ENCODE results near the gene SORCS2. TPM values are rescaled to one million over a fixed set of nuclear protein-coding genes. Genes with fewer than 3 reads are reported as not detected.

SORCS2 gene
- total and polyA plus RNA-seq, 2 of the 13 experiments (the other 11 are each of a cell fraction or from before 2014, with no cell fraction given) = 0.82 to 1.0 TPM

DNA sequence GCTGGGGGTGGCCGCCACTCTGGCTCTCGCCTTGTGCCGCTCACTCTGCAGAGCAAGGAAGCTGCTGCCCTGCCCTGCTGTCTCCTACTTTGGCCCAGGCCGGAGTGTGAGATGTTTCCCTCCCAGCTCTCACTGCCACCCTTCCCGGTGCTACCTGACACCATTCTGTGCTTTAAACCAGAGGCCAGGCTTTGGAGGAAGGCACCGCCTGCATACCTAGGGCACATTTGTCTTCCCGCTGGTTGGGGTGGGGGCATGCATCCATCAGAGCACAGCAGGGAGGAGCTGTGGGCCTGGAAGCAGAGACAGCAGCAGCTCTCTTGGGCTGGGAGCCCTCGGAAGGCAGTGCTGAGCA, 339.3 kb downstream of the SORCS2 start:
- Histone ChIP-seq H4K20me1 (ENCODE audit: insufficient read depth, low read length) (no peaks in the 10 kb centered on the region), H3K27me3 (ENCODE audit: control insufficient read depth in 1 of 2, insufficient read depth in 2 of 2, low read length in 2 of 2) (peaks cover 0 to 2% of the 10 kb centered on the region in 2 experiments; a peak in 2 of 5 replicates), H3K4me3 (replicated peaks in 1 of 3; ENCODE audit: insufficient read depth in 1 of 3, low read depth in 2 of 3, low read length in 3 of 3) (peak overlapping the region; percentile 3 to 75 (median 52); a peak in 5 of 6 replicates), H3K9me3 (ENCODE audit: low read length) (no peaks in the 10 kb centered on the region), H3K79me2 (ENCODE audit: insufficient read depth, low read length) (peaks cover 2% of the 10 kb centered on the region), H3K4me2 (ENCODE audit: low read depth, low read length) (peak overlapping the region; percentile 84), H3K9ac (ENCODE audit: insufficient read depth, low read depth, low read length) (peak overlapping the region; percentile 65), H3K36me3 (replicated peaks in 1 of 2; ENCODE audit: control insufficient read depth in 1 of 2, insufficient read depth in 2 of 2, low read length in 2 of 2) (no peaks in the 10 kb centered on the region), H2AFZ (ENCODE audit: low read length) (no peak overlapping the region), H3K27ac (ENCODE audit: extremely low read length, insufficient read depth, low read length) (peak overlapping the region; percentile 39), H3K4me1 (ENCODE audit: insufficient read depth, low read length) (peaks cover 45% of the 10 kb centered on the region)
- intact Hi-C loops (cut with micrococcal nuclease; ENCODE audit: unreplicated experiment) = loop anchor here (10.0 kb wide), 1 partner anchor 103 kb away; no protein-coding TSS in a partner anchor
- peak; percentile 56 for ATAC-seq
- in situ Hi-C loops (cut with HindIII; ENCODE audit: extremely low pct_ligation_motif_present, low pct_unique_long_range_greater_than_20kb) = no loop called here
- ChIA-PET CTCF (ENCODE audit: low intra/inter-chr PET ratio, low total read pairs) (no interaction called here), POLR2A (interaction anchor here (0.6 to 2.8 kb wide), 9 partner anchors 8 to 428 kb away, joined by 3 to 21 read pairs (median 3); no protein-coding TSS in a partner anchor)
- no TSS peak for BruUV-seq (replicated peaks)
- DNase-seq (ENCODE audit: low spot score) = no peak
- no peak for FAIRE-seq
- WGBS (ENCODE audit: low lambda C conversion rate) = 0% methylated on average over 2 of the region's 8 CpGs
- TF ChIP-seq, protein P1, sequence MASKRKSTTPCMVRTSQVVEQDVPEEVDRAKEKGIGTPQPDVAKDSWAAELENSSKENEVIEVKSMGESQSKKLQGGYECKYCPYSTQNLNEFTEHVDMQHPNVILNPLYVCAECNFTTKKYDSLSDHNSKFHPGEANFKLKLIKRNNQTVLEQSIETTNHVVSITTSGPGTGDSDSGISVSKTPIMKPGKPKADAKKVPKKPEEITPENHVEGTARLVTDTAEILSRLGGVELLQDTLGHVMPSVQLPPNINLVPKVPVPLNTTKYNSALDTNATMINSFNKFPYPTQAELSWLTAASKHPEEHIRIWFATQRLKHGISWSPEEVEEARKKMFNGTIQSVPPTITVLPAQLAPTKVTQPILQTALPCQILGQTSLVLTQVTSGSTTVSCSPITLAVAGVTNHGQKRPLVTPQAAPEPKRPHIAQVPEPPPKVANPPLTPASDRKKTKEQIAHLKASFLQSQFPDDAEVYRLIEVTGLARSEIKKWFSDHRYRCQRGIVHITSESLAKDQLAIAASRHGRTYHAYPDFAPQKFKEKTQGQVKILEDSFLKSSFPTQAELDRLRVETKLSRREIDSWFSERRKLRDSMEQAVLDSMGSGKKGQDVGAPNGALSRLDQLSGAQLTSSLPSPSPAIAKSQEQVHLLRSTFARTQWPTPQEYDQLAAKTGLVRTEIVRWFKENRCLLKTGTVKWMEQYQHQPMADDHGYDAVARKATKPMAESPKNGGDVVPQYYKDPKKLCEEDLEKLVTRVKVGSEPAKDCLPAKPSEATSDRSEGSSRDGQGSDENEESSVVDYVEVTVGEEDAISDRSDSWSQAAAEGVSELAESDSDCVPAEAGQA (IDR thresholded peaks at IDR 0.05; ENCODE audit: low read depth) = no peak
- TF ChIP-seq, protein P1 (CRISPR knock-in tag; IDR thresholded peaks at IDR 0.05; ENCODE audit: borderline replicate concordance) = no peak
- no peak for TF ChIP-seq ZNF136 (CRISPR knock-in tag; IDR thresholded peaks at IDR 0.05; ENCODE audit: low read depth)
- TF ChIP-seq SP140L (CRISPR knock-in tag; IDR thresholded peaks at IDR 0.05; ENCODE audit: borderline replicate concordance) = no peak
- TF ChIP-seq ZNF670 (CRISPR knock-in tag; IDR thresholded peaks at IDR 0.05; ENCODE audit: borderline replicate concordance) = no peak
- TF ChIP-seq, protein P2, sequence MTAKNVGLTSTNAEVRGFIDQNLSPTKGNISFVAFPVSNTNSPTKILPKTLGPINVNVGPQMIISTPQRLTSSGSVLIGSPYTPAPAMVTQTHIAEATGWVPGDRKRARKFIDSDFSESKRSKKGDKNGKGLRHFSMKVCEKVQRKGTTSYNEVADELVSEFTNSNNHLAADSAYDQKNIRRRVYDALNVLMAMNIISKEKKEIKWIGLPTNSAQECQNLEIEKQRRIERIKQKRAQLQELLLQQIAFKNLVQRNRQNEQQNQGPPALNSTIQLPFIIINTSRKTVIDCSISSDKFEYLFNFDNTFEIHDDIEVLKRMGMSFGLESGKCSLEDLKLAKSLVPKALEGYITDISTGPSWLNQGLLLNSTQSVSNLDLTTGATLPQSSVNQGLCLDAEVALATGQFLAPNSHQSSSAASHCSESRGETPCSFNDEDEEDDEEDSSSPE (CRISPR knock-in tag; IDR thresholded peaks at IDR 0.05) = 0 out of 2 replicates have a peak, but pooled peaks have one; percentile 22
- no peak for TF ChIP-seq SYNCRIP (IDR thresholded peaks at IDR 0.05; ENCODE audit: insufficient read depth, low read depth, low read length)
- TF ChIP-seq ZNF878 (CRISPR knock-in tag; IDR thresholded peaks at IDR 0.05) = no peak
- TF ChIP-seq, protein P3, sequence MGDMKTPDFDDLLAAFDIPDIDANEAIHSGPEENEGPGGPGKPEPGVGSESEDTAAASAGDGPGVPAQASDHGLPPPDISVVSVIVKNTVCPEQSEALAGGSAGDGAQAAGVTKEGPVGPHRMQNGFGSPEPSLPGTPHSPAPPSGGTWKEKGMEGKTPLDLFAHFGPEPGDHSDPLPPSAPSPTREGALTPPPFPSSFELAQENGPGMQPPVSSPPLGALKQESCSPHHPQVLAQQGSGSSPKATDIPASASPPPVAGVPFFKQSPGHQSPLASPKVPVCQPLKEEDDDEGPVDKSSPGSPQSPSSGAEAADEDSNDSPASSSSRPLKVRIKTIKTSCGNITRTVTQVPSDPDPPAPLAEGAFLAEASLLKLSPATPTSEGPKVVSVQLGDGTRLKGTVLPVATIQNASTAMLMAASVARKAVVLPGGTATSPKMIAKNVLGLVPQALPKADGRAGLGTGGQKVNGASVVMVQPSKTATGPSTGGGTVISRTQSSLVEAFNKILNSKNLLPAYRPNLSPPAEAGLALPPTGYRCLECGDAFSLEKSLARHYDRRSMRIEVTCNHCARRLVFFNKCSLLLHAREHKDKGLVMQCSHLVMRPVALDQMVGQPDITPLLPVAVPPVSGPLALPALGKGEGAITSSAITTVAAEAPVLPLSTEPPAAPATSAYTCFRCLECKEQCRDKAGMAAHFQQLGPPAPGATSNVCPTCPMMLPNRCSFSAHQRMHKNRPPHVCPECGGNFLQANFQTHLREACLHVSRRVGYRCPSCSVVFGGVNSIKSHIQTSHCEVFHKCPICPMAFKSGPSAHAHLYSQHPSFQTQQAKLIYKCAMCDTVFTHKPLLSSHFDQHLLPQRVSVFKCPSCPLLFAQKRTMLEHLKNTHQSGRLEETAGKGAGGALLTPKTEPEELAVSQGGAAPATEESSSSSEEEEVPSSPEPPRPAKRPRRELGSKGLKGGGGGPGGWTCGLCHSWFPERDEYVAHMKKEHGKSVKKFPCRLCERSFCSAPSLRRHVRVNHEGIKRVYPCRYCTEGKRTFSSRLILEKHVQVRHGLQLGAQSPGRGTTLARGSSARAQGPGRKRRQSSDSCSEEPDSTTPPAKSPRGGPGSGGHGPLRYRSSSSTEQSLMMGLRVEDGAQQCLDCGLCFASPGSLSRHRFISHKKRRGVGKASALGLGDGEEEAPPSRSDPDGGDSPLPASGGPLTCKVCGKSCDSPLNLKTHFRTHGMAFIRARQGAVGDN (CRISPR knock-in tag; IDR thresholded peaks at IDR 0.05) = peak; percentile 43
- TF ChIP-seq ZNF230 (CRISPR knock-in tag; IDR thresholded peaks at IDR 0.05) = peak; percentile 41; the same call in 1 of the 2 replicates
- TF ChIP-seq ZFP36L1 (CRISPR knock-in tag; IDR thresholded peaks at IDR 0.05) = no peak
- no peak for TF ChIP-seq AKAP8 (CRISPR knock-in tag; IDR thresholded peaks at IDR 0.05)
- no peak for TF ChIP-seq ETV6 (CRISPR knock-in tag; conservative IDR thresholded peaks at IDR 0.05)
- no peak for TF ChIP-seq REL (CRISPR knock-in tag; conservative IDR thresholded peaks at IDR 0.05)
